GM12801 (cell line): ENCODE measurements around the gene TXN.

Experiments used
- TF ChIP-seq, protein P1 (sequence below): IDR thresholded peaks from one replicate; pipeline ENCODE4 v1.5.1; 2011; ENCODE audit warnings: control low read depth; ENCODE audit not compliant: insufficient read length; ENCODE audit errors: extremely low read depth

TXN gene

DNA sequence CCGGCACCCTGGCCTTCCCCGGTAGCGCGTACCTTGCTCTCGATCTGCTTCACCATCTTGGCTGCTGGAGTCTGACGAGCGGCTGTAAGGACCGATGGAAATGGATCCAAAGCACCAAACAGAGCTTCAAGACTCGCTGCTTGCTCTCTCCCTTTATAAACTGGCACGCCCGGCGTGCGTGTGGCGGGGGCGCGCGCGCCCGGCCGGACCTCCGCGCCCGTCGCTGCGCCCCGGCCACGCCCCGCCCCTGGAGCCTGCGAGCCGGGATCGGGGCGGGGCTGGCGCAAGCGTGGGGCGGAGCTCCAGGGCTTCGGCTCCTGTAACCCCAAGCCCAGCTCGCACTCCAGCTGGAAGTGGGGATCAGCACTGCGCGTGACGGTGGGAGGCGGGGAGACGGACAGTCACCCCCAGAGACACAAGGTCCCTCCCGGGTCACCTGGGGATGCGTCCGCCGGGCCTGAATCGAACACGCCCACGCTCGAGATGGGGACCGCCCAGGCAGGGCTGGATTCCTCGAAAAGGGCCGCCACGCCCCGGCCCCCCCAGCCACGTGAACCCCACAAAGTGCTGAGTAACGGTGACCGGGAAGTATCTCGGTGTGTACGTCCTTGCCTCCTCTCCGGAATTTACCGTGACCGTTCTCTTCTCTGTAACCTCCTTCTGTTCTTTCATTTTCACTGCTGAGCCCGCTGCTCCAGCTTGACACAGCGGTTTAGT is at the start of gene TXN:
TXN (minus strand) TSS at position 128 of the 717 bp plus-strand sequence; CDS start at position 56, 72 bp downstream.
- TF ChIP-seq, protein P1, sequence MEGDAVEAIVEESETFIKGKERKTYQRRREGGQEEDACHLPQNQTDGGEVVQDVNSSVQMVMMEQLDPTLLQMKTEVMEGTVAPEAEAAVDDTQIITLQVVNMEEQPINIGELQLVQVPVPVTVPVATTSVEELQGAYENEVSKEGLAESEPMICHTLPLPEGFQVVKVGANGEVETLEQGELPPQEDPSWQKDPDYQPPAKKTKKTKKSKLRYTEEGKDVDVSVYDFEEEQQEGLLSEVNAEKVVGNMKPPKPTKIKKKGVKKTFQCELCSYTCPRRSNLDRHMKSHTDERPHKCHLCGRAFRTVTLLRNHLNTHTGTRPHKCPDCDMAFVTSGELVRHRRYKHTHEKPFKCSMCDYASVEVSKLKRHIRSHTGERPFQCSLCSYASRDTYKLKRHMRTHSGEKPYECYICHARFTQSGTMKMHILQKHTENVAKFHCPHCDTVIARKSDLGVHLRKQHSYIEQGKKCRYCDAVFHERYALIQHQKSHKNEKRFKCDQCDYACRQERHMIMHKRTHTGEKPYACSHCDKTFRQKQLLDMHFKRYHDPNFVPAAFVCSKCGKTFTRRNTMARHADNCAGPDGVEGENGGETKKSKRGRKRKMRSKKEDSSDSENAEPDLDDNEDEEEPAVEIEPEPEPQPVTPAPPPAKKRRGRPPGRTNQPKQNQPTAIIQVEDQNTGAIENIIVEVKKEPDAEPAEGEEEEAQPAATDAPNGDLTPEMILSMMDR, result no peak

- TF ChIP-seq, protein P1, result no peak
Observed at GRCh38 chr9:110303133-110303532, 46.8 kb upstream of the TXN start.

GRCh38 chr9:110298043-110298605 is 41.8 kb upstream of the TXN start:
- TF ChIP-seq, protein P1, result no peak

GRCh38 chr9:110293248-110293647 is 36.9 kb upstream of the TXN start:
- TF ChIP-seq, protein P1, result no peak

DNA sequence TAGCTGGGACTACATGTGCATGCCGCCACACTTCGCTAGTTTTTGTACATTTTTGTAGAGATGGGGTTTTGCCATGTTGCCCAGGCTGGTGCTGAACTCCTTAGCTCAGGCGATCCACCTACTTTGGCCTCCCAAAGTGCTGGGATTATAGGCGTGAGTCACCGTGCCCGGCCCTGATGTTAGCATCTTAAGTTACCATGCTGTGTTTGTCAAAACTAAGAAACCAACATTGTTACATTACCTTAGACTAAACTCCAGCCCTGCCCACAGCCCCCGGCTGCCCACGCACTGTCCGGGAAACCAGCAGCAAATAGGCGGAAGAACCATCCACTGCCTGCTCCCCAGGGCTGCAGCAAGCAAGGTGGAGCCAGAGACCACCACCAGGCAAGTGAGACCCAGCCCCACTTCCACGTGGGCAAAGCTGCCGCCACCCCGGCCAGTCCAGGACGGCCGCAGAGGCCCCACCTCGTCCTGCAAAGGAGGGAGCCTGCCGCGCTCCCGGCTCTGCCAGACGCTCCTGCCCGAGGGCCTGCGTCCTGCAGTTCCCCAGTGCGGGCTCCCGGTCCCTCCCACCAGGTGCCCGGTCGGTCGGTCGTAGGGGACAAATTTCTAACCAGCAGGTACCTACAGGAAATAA is 35.7 kb upstream of the TXN start:
- TF ChIP-seq, protein P1, result no peak

DNA sequence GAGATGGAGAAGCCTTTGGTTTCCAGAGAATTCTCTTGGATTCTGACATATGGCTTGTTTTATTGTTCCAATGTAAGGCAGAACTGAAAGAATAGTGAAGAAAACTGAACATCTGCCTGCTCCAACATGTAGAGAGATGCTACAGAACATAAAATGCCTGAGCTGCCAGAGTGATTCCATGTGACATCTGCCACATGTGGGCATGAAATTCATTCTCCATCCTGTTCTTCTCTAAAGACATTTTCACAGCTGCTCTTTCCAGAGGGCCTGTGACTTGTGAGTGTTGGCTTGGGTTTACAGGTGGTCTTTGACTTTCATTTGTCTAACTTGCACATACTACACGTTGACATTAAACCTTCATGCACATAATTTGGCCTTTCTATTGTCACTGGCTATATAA is 33.7 kb upstream of the TXN start:
- TF ChIP-seq, protein P1, result no peak

DNA sequence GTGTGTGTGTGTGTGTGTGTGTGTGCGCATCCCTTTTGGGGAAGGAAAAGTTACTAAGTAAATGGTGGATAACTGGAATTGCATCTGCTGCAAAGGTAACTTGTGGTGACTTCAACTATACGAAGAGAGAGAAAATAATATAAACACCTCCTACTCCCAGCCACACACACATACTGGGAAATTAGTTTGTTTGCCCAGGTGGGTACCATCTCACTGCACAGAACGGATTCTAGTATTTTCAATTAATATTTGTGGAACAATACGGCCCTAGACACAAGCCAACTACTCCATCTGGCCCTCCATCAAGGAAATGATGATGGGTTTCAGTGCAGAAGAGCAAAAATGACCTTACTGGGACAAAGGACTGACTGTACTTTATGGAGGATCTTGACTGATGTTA is 32.2 kb upstream of the TXN start:
- TF ChIP-seq, protein P1, result no peak
